Activated B cell treated with CpG ODN at 0.5 μM for 24 hours (primary cell): Measurements from ENCODE around the gene FEZF2. TPM values are rescaled to one million over a fixed set of nuclear protein-coding genes. Genes with fewer than 3 reads are reported as not detected.

Source experiments
- ATAC-seq: fragments of 200-7000 bp; cut with Tn5 transposase; one replicate; pipeline ENCODE4 v1.10.0; 2021; ENCODE audit warnings: low read depth, mild to moderate bottlenecking, moderate library complexity
- CTCF ChIA-PET: fragments of 350-600 bp; sonication (Branson Sonifier 250); formaldehyde crosslinking; loops from one replicate; lab custom pipeline; 2021; ENCODE audit warnings: antibody characterized with exemption; lab: Charles Lee
- POLR2A ChIA-PET: fragments of 350-600 bp; sonication (Branson Sonifier 250); formaldehyde crosslinking; loops from one replicate; lab custom pipeline; 2021; ENCODE audit warnings: antibody characterized with exemption; lab: Charles Lee
- DNase-seq: peaks from one replicate; pipeline ENCODE4 v3.0.0; 2022
- H3K27ac Mint-ChIP-seq: one replicate; pipeline ENCODE4 v1.8.0; 2020; ENCODE audit warnings: mixed read lengths
- H3K27me3 Mint-ChIP-seq: one replicate; pipeline ENCODE4 v1.8.0; 2021; ENCODE audit warnings: mixed read lengths
- H3K36me3 Mint-ChIP-seq: one replicate; pipeline ENCODE4 v1.8.0; 2021; ENCODE audit warnings: low read depth, mixed read lengths
- H3K4me1 Mint-ChIP-seq: one replicate; pipeline ENCODE4 v1.8.0; 2021; ENCODE audit warnings: mixed read lengths
- H3K4me3 Mint-ChIP-seq: one replicate; pipeline ENCODE4 v1.8.0; 2020; ENCODE audit warnings: mild to moderate bottlenecking, mixed read lengths
- H3K9me3 Mint-ChIP-seq: one replicate; pipeline ENCODE4 v1.8.0; 2020; ENCODE audit warnings: mixed read lengths
- intact Hi-C: fragments of 100-400 bp; cut with micrococcal nuclease; formaldehyde crosslinking; loops from one replicate; pipeline ENCODE4 v1.15.1; 2024
- total RNA-seq: library from RNA; stranded (reverse); gene quantifications from 2 replicates; pipeline ENCODE4 v1.2.3, GENCODE V29; 2022
- TF ChIP-seq, protein P1 (sequence below): fragments of 200-600 bp; IDR thresholded peaks from one replicate; pipeline ENCODE4 v1.8.0; 2022; ENCODE audit warnings: antibody characterized with exemption, mild to moderate bottlenecking

The FEZF2 gene
- not detected in 2 replicates for total RNA-seq

GRCh38 chr3:62373215-62373614 lies at the start of gene FEZF2:
TSS of gene FEZF2 (minus strand) at chr3:62373550. CDS start at chr3:62372868, 682 bp downstream.
- no peak for ATAC-seq
- no peak within 1 kb of the TSS for H3K27ac Mint-ChIP-seq

GRCh38 chr3:62421207-62421606 lies 47.9 kb upstream of the FEZF2 start:
- POLR2A ChIA-PET = no interaction called here
- Mint-ChIP-seq H3K4me1 (no peaks in the 10 kb centered on the region), H3K36me3 (no peaks in the 10 kb centered on the region), H3K27ac (no peak overlapping the region), H3K9me3 (no peaks in the 10 kb centered on the region), H3K27me3 (no peaks in the 10 kb centered on the region), H3K4me3 (no peak overlapping the region)
- intact Hi-C loops = loop anchor here (2.0 kb wide), 1 partner anchor 24 kb away; no protein-coding TSS in a partner anchor
- CTCF ChIA-PET = no interaction called here
- ATAC-seq = no peak
- TF ChIP-seq, protein P1, sequence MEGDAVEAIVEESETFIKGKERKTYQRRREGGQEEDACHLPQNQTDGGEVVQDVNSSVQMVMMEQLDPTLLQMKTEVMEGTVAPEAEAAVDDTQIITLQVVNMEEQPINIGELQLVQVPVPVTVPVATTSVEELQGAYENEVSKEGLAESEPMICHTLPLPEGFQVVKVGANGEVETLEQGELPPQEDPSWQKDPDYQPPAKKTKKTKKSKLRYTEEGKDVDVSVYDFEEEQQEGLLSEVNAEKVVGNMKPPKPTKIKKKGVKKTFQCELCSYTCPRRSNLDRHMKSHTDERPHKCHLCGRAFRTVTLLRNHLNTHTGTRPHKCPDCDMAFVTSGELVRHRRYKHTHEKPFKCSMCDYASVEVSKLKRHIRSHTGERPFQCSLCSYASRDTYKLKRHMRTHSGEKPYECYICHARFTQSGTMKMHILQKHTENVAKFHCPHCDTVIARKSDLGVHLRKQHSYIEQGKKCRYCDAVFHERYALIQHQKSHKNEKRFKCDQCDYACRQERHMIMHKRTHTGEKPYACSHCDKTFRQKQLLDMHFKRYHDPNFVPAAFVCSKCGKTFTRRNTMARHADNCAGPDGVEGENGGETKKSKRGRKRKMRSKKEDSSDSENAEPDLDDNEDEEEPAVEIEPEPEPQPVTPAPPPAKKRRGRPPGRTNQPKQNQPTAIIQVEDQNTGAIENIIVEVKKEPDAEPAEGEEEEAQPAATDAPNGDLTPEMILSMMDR = no peak
- no peak for DNase-seq

More at GRCh38 chr3:62373215-62373614, at the start of gene FEZF2:
- intact Hi-C loops = no loop called here
- peaks cover 64% of the 10 kb centered on the region for H3K27me3 Mint-ChIP-seq
- CTCF ChIA-PET = no interaction called here
- no peak within 1 kb of the TSS for H3K4me3 Mint-ChIP-seq
- no peaks in the 10 kb centered on the region for H3K36me3 Mint-ChIP-seq
- no peaks in the 10 kb centered on the region for H3K4me1 Mint-ChIP-seq
- DNase-seq = no peak
- TF ChIP-seq, protein P1 = no peak
- no peaks in the 10 kb centered on the region for H3K9me3 Mint-ChIP-seq
- POLR2A ChIA-PET = no interaction called here

- ChIA-PET POLR2A (no interaction called here), CTCF (no interaction called here)
- no peaks in the 10 kb centered on the region for H3K36me3 Mint-ChIP-seq
- no peak for DNase-seq
- intact Hi-C loops = no loop called here
- no peak for ATAC-seq
- no peak overlapping the region for H3K27ac Mint-ChIP-seq
- no peaks in the 10 kb centered on the region for H3K9me3 Mint-ChIP-seq
- H3K27me3 Mint-ChIP-seq = no peaks in the 10 kb centered on the region
- H3K4me3 Mint-ChIP-seq = no peak overlapping the region
- H3K4me1 Mint-ChIP-seq = no peaks in the 10 kb centered on the region
- TF ChIP-seq, protein P1 = no peak
These were observed 42.8 kb upstream of the FEZF2 start for GRCh38 chr3:62416144-62416543.

DNA sequence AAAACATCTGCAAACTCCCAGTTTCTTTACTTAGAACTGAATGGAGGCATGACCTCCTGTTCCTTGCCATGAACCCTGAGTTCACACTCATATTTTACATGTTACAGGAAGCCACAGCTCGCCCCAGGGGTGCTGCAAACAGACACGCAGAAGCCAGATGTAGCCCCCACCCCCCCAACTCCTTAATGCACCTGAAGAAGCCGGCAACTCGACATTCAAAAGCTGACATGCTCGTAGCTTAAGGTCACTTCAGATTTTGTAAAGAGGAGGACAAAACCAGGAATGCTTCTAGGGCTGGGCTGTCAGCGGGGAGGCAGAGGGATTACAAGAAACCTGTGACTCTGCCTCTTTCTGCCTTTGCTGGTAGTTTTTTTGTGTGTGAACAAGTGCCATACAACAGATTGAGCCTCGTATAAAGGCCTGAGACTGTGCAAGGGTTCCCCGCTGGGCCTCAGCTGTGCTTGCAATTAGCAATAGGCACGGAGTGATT lies 42.0 kb upstream of the FEZF2 start:
- Mint-ChIP-seq H3K4me1 (no peaks in the 10 kb centered on the region), H3K27ac (no peak overlapping the region), H3K4me3 (no peak overlapping the region), H3K9me3 (no peaks in the 10 kb centered on the region), H3K27me3 (no peaks in the 10 kb centered on the region), H3K36me3 (no peaks in the 10 kb centered on the region)
- intact Hi-C loops = no loop called here
- ChIA-PET POLR2A (no interaction called here), CTCF (no interaction called here)
- no peak for ATAC-seq
- DNase-seq = no peak
- TF ChIP-seq, protein P1 = no peak

DNA sequence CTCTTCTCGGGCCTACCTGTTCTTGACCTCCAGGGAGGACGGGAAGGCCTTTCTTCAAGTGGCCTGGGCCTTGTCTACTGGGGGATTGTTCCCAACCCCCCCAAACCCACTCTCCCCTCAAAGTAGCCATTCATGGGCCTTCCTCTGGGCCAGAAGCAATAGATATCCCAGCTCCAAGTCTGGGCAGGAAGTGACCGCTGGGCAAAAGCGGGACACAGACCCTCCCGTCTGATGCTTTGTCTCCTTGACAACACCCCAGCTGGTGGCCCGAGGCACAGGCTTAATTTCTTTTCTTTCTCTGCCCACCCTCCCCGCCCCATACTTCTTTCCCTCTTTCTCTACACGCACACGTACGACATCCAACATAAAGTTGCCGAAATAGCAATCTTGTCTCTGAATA lies 41.4 kb upstream of the FEZF2 start:
- H3K4me1 Mint-ChIP-seq = no peaks in the 10 kb centered on the region
- no peaks in the 10 kb centered on the region for H3K27me3 Mint-ChIP-seq
- TF ChIP-seq, protein P1 = no peak
- no peaks in the 10 kb centered on the region for H3K9me3 Mint-ChIP-seq
- ChIA-PET POLR2A (no interaction called here), CTCF (no interaction called here)
- no peak overlapping the region for H3K4me3 Mint-ChIP-seq
- DNase-seq (no peak), ATAC-seq (no peak)
- intact Hi-C loops = no loop called here
- H3K27ac Mint-ChIP-seq = no peak overlapping the region
- no peaks in the 10 kb centered on the region for H3K36me3 Mint-ChIP-seq
